HepG2 (cell line): ENCODE data around the gene COL27A1. TPM values are rescaled to one million over a fixed set of nuclear protein-coding genes. Genes with fewer than 3 reads are reported as not detected.

ENCODE experiments used
- ATAC-seq: fragments of 200-7000 bp; cut with Tn5 transposase; 3 replicates; pipeline ENCODE4 v1.9.1; 2020; ENCODE audit warnings: mild to moderate bottlenecking, moderate library complexity
- BruUV-seq: library from RNA; stranded (reverse); fragments of 400-500 nt; replicated peaks from 2 replicates; lab custom pipeline; 2021; lab: Mats Ljungman, UMichigan
- CTCF ChIA-PET: fragments of 300-600 bp; formaldehyde crosslinking; extraction: SDS; loops from one replicate; lab custom pipeline; 2021; ENCODE audit warnings: low total read pairs, inconsistent platforms, low intra/inter-chr PET ratio; lab: Yijun Ruan, JAX
- POLR2A ChIA-PET: fragments of 350-600 bp; sonication (Branson Sonifier 250); formaldehyde crosslinking; loops from one replicate; lab custom pipeline; 2020; ENCODE audit warnings: antibody characterized with exemption, inconsistent platforms; lab: Yijun Ruan, JAX
- DNase-seq: peaks from one replicate; pipeline ENCODE4 v3.0.0-alpha.2; 2015; ENCODE audit warnings: low spot score
- FAIRE-seq: peaks from 3 replicates; lab custom pipeline; 2011; peaks lifted over from hg19 to GRCh38; lab: Jason Lieb, UNC
- H2AFZ ChIP-seq: one replicate; pipeline ENCODE4 v1.6.1; 2011; ENCODE audit warnings: low read length, inconsistent platforms
- H3K27ac ChIP-seq: fragments of 300-600 bp; 3 replicates; pipeline ENCODE4 v1.8.0; 2011; ENCODE audit warnings: mixed run types, mild to moderate bottlenecking, mixed read lengths, low read length, inconsistent platforms; ENCODE audit not compliant: insufficient read depth; ENCODE audit errors: extremely low read length
- H3K27me3 ChIP-seq, 2 experiments: fragments of 200-600 bp in 1 of 2; 2 replicates in 1 of 2; 3 replicates in 1 of 2; pipeline versions ENCODE4 v1.6.0 to v1.8.0; 2011; ENCODE audit warnings: low read length in 2 of 2, mild to moderate bottlenecking in 2 of 2, moderate library complexity in 2 of 2, inconsistent platforms in 1 of 2; ENCODE audit not compliant: insufficient read depth in 2 of 2, control insufficient read depth in 1 of 2
- H3K36me3 ChIP-seq, 2 experiments: fragments of 200-600 bp in 1 of 2; replicated peaks in 1 of 2; 2 replicates in 1 of 2; 3 replicates in 1 of 2; pipeline versions ENCODE4 v1.5.1 to v1.8.0; 2011; ENCODE audit warnings: low read length in 2 of 2, inconsistent platforms in 1 of 2; ENCODE audit not compliant: insufficient read depth in 2 of 2, control insufficient read depth in 1 of 2
- H3K4me1 ChIP-seq: 2 replicates; pipeline ENCODE4 v1.5.1; 2012; ENCODE audit warnings: low read length, inconsistent platforms; ENCODE audit not compliant: insufficient read depth
- H3K4me2 ChIP-seq: 2 replicates; pipeline ENCODE4 v1.6.0; 2011; ENCODE audit warnings: low read depth, low read length, inconsistent platforms
- H3K4me3 ChIP-seq, 3 experiments: fragments of 200-600 bp in 1 of 3; sonication (generic), shearing (Covaris generic) in 1 of 3; replicated peaks in 1 of 3; 2 replicates each; pipeline ENCODE4 v1.5.1; 2011 to 2016; ENCODE audit warnings: low read length in 3 of 3, inconsistent platforms in 2 of 3, low read depth in 2 of 3, mild to moderate bottlenecking in 2 of 3, control low read depth in 1 of 3, mixed read lengths in 1 of 3; ENCODE audit not compliant: insufficient read depth in 1 of 3
- H3K79me2 ChIP-seq: one replicate; pipeline ENCODE4 v1.6.1; 2011; ENCODE audit warnings: low read length, inconsistent platforms; ENCODE audit not compliant: insufficient read depth
- H3K9ac ChIP-seq: 2 replicates; pipeline ENCODE4 v1.6.0; 2011; ENCODE audit warnings: mild to moderate bottlenecking, low read depth, low read length, inconsistent platforms; ENCODE audit not compliant: insufficient read depth
- H3K9me3 ChIP-seq: 2 replicates; pipeline ENCODE4 v1.5.1; 2012; ENCODE audit warnings: mild to moderate bottlenecking, low read length
- H4K20me1 ChIP-seq: 2 replicates; pipeline ENCODE4 v1.6.0; 2011; ENCODE audit warnings: inconsistent platforms, mild to moderate bottlenecking, low read length, moderate library complexity; ENCODE audit not compliant: insufficient read depth
- ARID4A ChIP-seq: sonication (generic); formaldehyde crosslinking; IDR thresholded peaks from 2 replicates; pipeline ENCODE4 v1.5.0; 2020; ENCODE audit warnings: mild to moderate bottlenecking, missing genetic modification reagents, borderline replicate concordance
- EHMT2 ChIP-seq: fragments of 200-600 bp; sonication (generic); IDR thresholded peaks from 2 replicates; pipeline ENCODE4 v1.7.0; 2017; ENCODE audit warnings: antibody characterized with exemption, low read depth, low read length, borderline replicate concordance
- ETS1 ChIP-seq: sonication (generic); formaldehyde crosslinking; IDR thresholded peaks from 2 replicates; pipeline ENCODE4 v1.4.0; 2020; ENCODE audit warnings: missing genetic modification reagents
- KDM1A ChIP-seq: IDR thresholded peaks from 2 replicates; pipeline ENCODE4 v1.6.1; 2016; ENCODE audit warnings: missing compliant biosample characterization
- MEIS2 ChIP-seq: sonication (generic); formaldehyde crosslinking; IDR thresholded peaks from 2 replicates; pipeline ENCODE4 v1.9.0; 2021; ENCODE audit warnings: mild to moderate bottlenecking, missing genetic modification reagents
- NRL ChIP-seq: sonication (generic); formaldehyde crosslinking; IDR thresholded peaks from 2 replicates; pipeline ENCODE4 v1.5.0; 2020; ENCODE audit warnings: missing genetic modification reagents, mild to moderate bottlenecking, moderate library complexity, borderline replicate concordance
- SCMH1 ChIP-seq: sonication (generic); formaldehyde crosslinking; IDR thresholded peaks from 2 replicates; pipeline ENCODE4 v1.9.0; 2021; ENCODE audit warnings: missing genetic modification reagents, mild to moderate bottlenecking, borderline replicate concordance
- SSRP1 ChIP-seq: IDR thresholded peaks from 2 replicates; pipeline ENCODE4 v1.6.1; 2016; ENCODE audit warnings: control low read depth
- ZBTB20 ChIP-seq: sonication (generic); formaldehyde crosslinking; IDR thresholded peaks from 2 replicates; pipeline ENCODE4 v1.8.1; 2023; ENCODE audit warnings: missing genetic modification reagents, low read depth, mild to moderate bottlenecking, borderline replicate concordance
- ZBTB21 ChIP-seq: sonication (generic); formaldehyde crosslinking; IDR thresholded peaks from 2 replicates; pipeline ENCODE4 v1.4.0; 2020; ENCODE audit warnings: missing genetic modification reagents
- ZNF556 ChIP-seq: sonication (generic); formaldehyde crosslinking; IDR thresholded peaks from 2 replicates; pipeline ENCODE4 v1.4.0; 2020; ENCODE audit warnings: mild to moderate bottlenecking, missing genetic modification reagents, borderline replicate concordance
- ZNF598 ChIP-seq: sonication (generic); formaldehyde crosslinking; IDR thresholded peaks from 2 replicates; pipeline ENCODE4 v1.5.1; 2020; ENCODE audit warnings: mild to moderate bottlenecking, missing genetic modification reagents, borderline replicate concordance
- ZNF605 ChIP-seq: sonication (generic); formaldehyde crosslinking; IDR thresholded peaks from 2 replicates; pipeline ENCODE4 v1.8.0; 2022; ENCODE audit warnings: mild to moderate bottlenecking, missing genetic modification reagents
- ZNF747 ChIP-seq: sonication (generic); formaldehyde crosslinking; IDR thresholded peaks from 2 replicates; pipeline ENCODE4 v1.8.1; 2023; ENCODE audit warnings: missing genetic modification reagents, mild to moderate bottlenecking, borderline replicate concordance
- ZNF768 ChIP-seq: sonication (generic); formaldehyde crosslinking; IDR thresholded peaks from 2 replicates; pipeline ENCODE4 v1.4.0; 2020; ENCODE audit warnings: missing genetic modification reagents
- WGBS: methylation state at CpG from one replicate; pipeline ENCODE4 v1.1.6; 2017; ENCODE audit warnings: low lambda C conversion rate; 5-methylcytosine and 5-hydroxymethylcytosine counted together
- in situ Hi-C: cut with HindIII; loops from 2 replicates; pipeline ENCODE4 v1.10.0; 2017; ENCODE audit warnings: low pct_unique_long_range_greater_than_20kb; ENCODE audit not compliant: extremely low pct_ligation_motif_present
- intact Hi-C: fragments of 100-400 bp; cut with micrococcal nuclease; formaldehyde crosslinking; loops from one replicate; pipeline ENCODE4 v1.10.0; 2022; ENCODE audit not compliant: unreplicated experiment
- polyA plus RNA-seq, 8 experiments: library from polyadenylated mRNA; depleted of rRNA in 3 of 8; stranded (reverse) in 7 of 8; unstranded in 1 of 8; fragments of >200 nt; fragmentation: Illumina TruSeq in 4 of 8; extraction: Trizol in 4 of 8; gene quantifications; 2 replicates each; pipeline versions ENCODE4 v1.2.1 to v1.2.3, GENCODE V29; 2011 to 2016; ENCODE audit warnings: low read depth in 4 of 8, missing spikeins in 1 of 8, mixed read lengths in 1 of 8; ENCODE audit not compliant: insufficient read depth in 1 of 8
- total RNA-seq, 5 experiments: library from RNA; depleted of rRNA; stranded (reverse); fragments of >200 nt; fragmentation: Illumina TruSeq; extraction: Trizol; gene quantifications; 2 replicates each; pipeline ENCODE4 v1.2.3, GENCODE V29; 2016; ENCODE audit warnings: low read depth in 1 of 5
- TF ChIP-seq, protein P1 (sequence below): sonication (generic); formaldehyde crosslinking; IDR thresholded peaks from 2 replicates; pipeline ENCODE4 v1.8.1; 2022; ENCODE audit warnings: mild to moderate bottlenecking, missing genetic modification reagents
- TF ChIP-seq, protein P2 (sequence below): sonication (generic); formaldehyde crosslinking; IDR thresholded peaks from 2 replicates; pipeline ENCODE4 v1.5.0; 2020; ENCODE audit warnings: missing genetic modification reagents

Gene COL27A1
- total and polyA plus RNA-seq, 2 of the 13 experiments (the other 11 are each of a cell fraction or from before 2014, with no cell fraction given), result 71.3 to 89.1 TPM

DNA sequence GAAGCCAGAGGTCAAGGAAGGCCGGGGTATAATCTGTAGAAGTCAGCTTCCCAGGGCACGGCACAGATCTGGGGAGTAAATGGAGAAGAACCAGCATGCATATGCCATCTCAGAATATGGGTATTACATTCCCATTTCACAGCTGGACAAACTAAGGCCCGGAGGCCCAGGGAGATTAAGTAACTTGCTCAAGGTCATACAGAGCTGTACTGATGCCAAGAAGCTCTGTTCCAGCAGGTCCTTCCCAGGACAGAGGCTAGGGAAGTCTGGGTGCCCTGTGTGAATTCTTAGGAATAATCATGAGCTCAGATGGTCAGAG lies 19.2 kb downstream of the COL27A1 start:
- Histone ChIP-seq H3K4me2 (peak overlapping the region; percentile 72), H3K79me2 (peaks cover 25% of the 10 kb centered on the region), H3K4me1 (peaks cover 68% of the 10 kb centered on the region), H3K9ac (peak overlapping the region; percentile 85), H4K20me1 (no peaks in the 10 kb centered on the region), H3K36me3 (peaks cover 20 to 49% of the 10 kb centered on the region in 2 experiments; a peak in 4 of 5 replicates), H3K27me3 (no peaks in the 10 kb centered on the region), H3K4me3 (peak overlapping the region in 1 of 3 experiments; percentile 53; a peak in 2 of 6 replicates), H3K9me3 (no peaks in the 10 kb centered on the region), H2AFZ (no peak overlapping the region), H3K27ac (peak overlapping the region; percentile 98)
- ATAC-seq (no peak), FAIRE-seq (no peak), DNase-seq (no peak)
- TSS peak; percentile 91 for BruUV-seq
- intact Hi-C loops (loop anchor here (2.0 to 5.0 kb wide), 2 partner anchors 50 to 67 kb away; no protein-coding TSS in a partner anchor), in situ Hi-C loops (no loop called here)
- WGBS, result 13% methylated on average over 3 of the region's 3 CpGs
- ChIA-PET POLR2A (interaction anchor here (0.8 to 10.0 kb wide), 21 partner anchors 11 to 154 kb away, joined by 3 to 252 read pairs (median 8); partner anchors contain the start of genes AMBP, COL27A1 and KIF12), CTCF (interaction anchor here (0.7 kb wide), 1 partner anchor 67 kb away, joined by 4 read pairs; no protein-coding TSS in a partner anchor)
- no peak for TF ChIP-seq NRL (CRISPR knock-in tag)
- TF ChIP-seq, protein P1, sequence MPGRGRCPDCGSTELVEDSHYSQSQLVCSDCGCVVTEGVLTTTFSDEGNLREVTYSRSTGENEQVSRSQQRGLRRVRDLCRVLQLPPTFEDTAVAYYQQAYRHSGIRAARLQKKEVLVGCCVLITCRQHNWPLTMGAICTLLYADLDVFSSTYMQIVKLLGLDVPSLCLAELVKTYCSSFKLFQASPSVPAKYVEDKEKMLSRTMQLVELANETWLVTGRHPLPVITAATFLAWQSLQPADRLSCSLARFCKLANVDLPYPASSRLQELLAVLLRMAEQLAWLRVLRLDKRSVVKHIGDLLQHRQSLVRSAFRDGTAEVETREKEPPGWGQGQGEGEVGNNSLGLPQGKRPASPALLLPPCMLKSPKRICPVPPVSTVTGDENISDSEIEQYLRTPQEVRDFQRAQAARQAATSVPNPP (CRISPR knock-in tag), result no peak
- TF ChIP-seq, protein P2, sequence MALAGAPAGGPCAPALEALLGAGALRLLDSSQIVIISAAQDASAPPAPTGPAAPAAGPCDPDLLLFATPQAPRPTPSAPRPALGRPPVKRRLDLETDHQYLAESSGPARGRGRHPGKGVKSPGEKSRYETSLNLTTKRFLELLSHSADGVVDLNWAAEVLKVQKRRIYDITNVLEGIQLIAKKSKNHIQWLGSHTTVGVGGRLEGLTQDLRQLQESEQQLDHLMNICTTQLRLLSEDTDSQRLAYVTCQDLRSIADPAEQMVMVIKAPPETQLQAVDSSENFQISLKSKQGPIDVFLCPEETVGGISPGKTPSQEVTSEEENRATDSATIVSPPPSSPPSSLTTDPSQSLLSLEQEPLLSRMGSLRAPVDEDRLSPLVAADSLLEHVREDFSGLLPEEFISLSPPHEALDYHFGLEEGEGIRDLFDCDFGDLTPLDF (CRISPR knock-in tag), result no peak
- TF ChIP-seq ZBTB21, result no peak
- 0 out of 2 replicates have a peak, but pooled peaks have one; percentile 9 for TF ChIP-seq ZNF605 (CRISPR knock-in tag)
- TF ChIP-seq KDM1A (CRISPR knock-in tag), result peak; percentile 100
- no peak for TF ChIP-seq ZNF747 (CRISPR knock-in tag)
- no peak for TF ChIP-seq SSRP1 (CRISPR knock-in tag)
- 0 out of 2 replicates have a peak, but pooled peaks have one; percentile 3 for TF ChIP-seq ZNF556 (CRISPR knock-in tag)
- no peak for TF ChIP-seq SCMH1 (CRISPR knock-in tag)
- no peak for TF ChIP-seq MEIS2
- no peak for TF ChIP-seq ZNF768 (CRISPR knock-in tag)
- TF ChIP-seq ZNF598 (CRISPR knock-in tag), result no peak
- no peak for TF ChIP-seq ETS1 (CRISPR knock-in tag)
- TF ChIP-seq ZBTB20 (CRISPR knock-in tag), result no peak
- TF ChIP-seq ARID4A (CRISPR knock-in tag), result no peak
- peak; percentile 32; the same call in 1 of the 2 replicates for TF ChIP-seq EHMT2
